ENCODE results near the gene SYNPO.

Gene SYNPO

DNA sequence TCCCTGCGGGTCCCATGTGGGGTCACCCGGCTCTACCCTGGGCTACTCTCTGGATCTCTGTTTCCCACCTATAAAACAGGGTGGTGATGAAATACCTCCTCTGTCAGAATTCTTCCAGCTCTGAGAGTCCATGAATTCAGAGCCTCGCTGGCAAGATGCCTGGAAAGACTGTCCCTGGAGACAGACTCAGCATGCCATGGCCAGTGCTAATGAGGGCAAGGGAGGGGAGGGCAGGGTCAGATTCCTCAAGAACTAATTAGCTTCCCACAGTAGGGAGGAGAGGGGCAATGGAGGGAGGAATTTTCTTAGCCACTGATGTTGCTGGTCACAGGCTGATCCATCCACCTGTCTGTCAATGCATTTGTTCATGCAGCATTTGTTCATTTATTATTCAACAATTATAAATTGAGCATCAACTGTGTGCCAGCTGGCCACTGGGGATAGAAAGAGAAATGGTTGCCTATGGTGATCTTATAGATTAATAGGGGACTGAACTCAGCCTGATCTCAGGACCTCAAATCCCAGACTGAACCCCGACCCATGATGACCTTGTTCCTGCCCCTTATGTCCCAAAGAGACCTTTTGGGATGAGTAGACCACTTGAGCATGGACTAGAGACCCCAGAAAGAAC, 4.7 kb downstream of the SYNPO start:
- TF ChIP-seq, protein P1, sequence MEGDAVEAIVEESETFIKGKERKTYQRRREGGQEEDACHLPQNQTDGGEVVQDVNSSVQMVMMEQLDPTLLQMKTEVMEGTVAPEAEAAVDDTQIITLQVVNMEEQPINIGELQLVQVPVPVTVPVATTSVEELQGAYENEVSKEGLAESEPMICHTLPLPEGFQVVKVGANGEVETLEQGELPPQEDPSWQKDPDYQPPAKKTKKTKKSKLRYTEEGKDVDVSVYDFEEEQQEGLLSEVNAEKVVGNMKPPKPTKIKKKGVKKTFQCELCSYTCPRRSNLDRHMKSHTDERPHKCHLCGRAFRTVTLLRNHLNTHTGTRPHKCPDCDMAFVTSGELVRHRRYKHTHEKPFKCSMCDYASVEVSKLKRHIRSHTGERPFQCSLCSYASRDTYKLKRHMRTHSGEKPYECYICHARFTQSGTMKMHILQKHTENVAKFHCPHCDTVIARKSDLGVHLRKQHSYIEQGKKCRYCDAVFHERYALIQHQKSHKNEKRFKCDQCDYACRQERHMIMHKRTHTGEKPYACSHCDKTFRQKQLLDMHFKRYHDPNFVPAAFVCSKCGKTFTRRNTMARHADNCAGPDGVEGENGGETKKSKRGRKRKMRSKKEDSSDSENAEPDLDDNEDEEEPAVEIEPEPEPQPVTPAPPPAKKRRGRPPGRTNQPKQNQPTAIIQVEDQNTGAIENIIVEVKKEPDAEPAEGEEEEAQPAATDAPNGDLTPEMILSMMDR (IDR thresholded peaks at IDR 0.05; ENCODE audit: control insufficient read depth, extremely low read depth, insufficient read depth): no peak

DNA sequence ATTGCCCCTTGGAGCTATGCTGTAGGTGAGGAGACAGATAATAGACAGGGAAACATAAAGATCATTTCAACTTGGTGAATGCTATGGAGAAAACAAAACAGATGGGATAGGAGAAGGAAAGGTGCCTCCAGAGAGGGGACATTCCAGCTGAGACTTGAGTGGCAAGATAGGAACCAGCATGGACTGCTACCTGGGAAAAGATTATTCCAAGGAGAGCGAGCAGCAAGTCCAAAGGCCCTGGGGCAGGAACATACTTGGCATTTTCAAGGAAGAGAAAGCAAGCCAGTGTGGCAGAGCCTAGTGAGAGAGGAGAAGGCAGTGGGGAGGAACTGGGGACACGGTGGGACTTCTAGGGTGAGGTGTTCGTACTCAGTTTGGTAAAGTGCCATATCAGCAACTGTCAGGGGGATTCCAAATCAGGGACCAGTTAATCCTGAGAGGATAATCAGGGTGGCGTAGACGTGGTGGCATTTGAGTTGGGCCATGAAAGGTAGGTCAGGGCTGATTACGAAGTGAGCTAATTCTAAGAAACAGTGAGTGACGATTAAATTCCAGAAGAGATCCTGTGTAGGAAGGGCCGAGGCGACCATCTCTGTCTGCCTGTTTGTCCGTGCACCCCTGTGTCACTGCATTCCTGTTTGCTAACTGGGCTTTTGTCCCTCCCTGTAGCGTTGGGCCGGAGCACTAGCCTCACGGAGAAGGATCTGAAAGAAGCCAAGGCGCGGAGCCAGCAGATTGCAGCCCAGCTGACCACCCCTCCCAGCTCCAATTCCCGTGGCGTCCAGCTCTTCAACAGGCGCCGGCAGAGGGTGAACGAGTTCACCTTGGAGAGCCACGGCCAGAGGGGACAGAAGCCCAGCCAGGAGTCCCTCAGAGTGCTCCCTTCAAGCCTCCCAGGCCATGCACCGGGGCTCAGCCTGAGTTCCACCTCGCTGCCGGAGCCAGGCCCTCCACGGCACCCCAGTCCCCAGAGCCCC, 7.1 kb downstream of the SYNPO start:
- DNase-seq (ENCODE audit: low read depth): no peak
- H3K4me3 ChIP-seq (ENCODE audit: low read depth, low read length): no peak overlapping the region
- TF ChIP-seq, protein P1 (IDR thresholded peaks at IDR 0.05; ENCODE audit: control insufficient read depth, extremely low read depth, insufficient read depth): no peak

More for the DNA sequence above, 4.7 kb downstream of the SYNPO start:
- DNase-seq (ENCODE audit: low read depth): no peak
- H3K4me3 ChIP-seq (ENCODE audit: low read depth, low read length): no peak overlapping the region

DNA sequence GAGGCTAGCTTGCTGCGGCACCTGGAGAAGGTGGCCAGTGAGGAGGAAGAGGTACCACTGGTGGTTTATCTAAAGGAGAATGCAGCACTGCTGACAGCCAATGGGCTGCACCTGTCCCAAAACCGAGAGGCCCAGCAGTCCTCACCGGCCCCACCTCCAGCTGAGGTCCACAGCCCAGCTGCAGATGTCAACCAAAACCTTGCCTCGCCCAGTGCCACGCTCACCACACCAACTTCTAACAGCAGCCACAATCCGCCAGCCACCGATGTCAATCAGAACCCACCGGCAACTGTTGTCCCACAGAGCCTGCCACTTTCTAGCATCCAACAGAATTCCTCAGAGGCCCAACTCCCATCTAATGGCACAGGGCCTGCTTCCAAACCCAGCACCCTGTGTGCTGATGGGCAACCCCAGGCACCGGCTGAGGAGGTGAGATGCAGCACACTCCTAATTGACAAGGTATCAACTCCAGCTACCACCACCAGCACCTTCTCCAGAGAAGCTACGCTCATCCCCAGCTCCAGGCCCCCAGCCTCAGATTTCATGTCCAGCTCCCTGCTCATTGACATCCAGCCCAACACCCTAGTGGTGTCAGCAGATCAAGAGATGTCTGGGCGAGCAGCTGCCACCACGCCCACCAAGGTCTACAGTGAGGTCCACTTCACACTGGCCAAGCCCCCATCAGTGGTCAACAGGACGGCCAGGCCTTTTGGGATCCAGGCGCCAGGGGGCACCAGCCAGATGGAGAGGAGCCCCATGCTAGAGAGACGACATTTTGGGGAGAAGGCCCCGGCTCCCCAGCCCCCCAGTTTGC, 8.0 kb downstream of the SYNPO start:
- no peak overlapping the region for H3K4me3 ChIP-seq (ENCODE audit: low read depth, low read length)
- TF ChIP-seq, protein P1 (IDR thresholded peaks at IDR 0.05; ENCODE audit: control insufficient read depth, extremely low read depth, insufficient read depth): no peak
- no peak for DNase-seq (ENCODE audit: low read depth)

DNA sequence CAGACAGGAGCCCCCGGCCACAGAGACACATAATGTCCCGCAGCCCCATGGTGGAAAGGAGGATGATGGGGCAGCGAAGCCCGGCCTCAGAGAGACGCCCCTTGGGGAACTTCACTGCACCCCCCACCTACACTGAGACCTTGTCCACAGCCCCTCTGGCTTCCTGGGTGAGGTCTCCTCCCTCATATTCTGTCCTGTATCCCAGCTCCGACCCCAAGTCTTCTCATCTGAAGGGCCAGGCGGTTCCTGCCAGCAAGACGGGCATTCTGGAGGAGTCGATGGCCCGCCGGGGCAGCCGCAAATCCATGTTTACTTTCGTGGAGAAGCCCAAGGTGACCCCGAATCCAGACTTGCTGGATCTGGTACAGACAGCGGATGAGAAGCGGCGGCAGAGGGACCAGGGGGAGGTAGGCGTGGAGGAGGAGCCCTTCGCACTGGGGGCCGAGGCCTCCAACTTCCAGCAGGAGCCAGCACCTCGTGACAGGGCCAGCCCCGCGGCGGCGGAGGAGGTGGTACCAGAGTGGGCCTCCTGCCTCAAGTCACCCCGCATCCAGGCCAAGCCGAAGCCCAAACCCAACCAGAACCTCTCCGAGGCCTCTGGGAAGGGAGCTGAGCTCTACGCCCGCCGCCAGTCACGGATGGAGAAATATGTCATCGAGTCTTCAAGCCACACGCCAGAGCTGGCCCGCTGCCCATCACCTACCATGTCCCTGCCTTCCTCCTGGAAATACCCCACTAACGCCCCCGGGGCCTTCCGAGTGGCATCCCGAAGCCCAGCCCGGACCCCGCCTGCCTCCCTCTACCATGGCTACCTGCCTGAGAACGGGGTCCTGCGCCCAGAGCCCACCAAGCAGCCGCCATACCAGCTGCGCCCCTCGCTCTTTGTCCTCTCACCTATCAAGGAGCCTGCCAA, 8.9 kb downstream of the SYNPO start:
- H3K4me3 ChIP-seq (ENCODE audit: low read depth, low read length): no peak overlapping the region
- DNase-seq (ENCODE audit: low read depth): no peak
- TF ChIP-seq, protein P1 (IDR thresholded peaks at IDR 0.05; ENCODE audit: control insufficient read depth, extremely low read depth, insufficient read depth): no peak

DNA sequence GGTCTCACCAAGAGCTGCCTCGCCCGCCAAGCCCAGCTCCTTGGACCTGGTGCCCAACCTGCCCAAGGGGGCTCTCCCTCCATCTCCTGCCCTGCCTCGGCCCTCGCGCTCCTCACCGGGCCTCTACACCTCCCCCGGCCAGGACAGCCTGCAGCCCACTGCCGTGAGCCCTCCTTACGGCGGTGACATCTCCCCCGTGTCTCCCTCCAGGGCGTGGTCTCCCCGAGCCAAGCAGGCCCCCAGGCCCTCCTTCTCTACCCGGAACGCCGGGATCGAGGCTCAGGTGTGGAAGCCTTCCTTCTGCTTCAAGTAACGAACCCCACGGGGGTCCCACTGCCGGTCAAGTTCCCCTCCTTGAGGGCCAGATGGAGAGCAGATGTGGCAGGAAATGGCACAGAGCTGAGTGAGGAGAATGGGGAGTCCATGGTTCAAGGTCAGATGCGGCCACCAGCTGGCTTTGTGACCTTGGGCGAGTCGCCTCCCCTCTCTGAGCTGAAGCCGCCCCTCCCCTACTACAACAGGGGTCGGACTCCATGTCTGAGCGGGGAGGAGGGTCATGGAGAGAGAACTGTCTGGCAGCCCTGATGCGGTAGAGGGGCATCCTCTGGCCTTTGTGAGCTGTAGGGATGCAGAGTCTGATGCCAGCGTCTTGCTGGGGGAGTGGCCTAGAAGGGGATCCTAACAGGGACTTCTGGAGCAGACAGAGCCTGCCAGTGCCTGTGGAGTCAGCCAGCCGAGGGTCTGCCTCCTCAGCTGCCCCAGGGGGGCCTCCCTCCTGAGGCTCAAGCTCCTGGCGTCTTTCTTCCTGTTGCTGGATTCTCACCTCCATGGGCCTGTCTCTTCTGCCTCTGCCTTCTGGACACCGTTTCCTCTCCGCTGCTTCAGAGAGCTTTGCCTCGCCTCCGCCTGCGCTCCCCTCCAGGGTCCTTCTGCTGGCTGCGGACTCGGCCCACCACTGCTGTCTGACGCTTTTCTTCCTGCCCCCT, 9.9 kb downstream of the SYNPO start:
- TF ChIP-seq, protein P1 (IDR thresholded peaks at IDR 0.05; ENCODE audit: control insufficient read depth, extremely low read depth, insufficient read depth): no peak
- no peak overlapping the region for H3K4me3 ChIP-seq (ENCODE audit: low read depth, low read length)
- DNase-seq (ENCODE audit: low read depth): no peak

Data from LNCaP clone FGC (cell line).